Esophagus muscularis mucosa (tissue), 4 donors: ENCODE measurements around the gene GYPE. TPM values are rescaled to one million over a fixed set of nuclear protein-coding genes. Genes with fewer than 3 reads are reported as not detected.
"Not testable (repeated sequence)": the region's sequence is repeated elsewhere in the genome, so short reads cannot be mapped to it uniquely, and the experiment has no call there.

ENCODE experiments used
- DNase-seq: peaks from one replicate; pipeline ENCODE4 v3.0.0-alpha.2; 2017; ENCODE audit errors: extremely low spot score
- H3K27ac ChIP-seq, 4 donors: fragments of 200-600 bp; sonication (generic); replicated peaks in 1 of 4; 1 replicate in 3 of 4; 2 replicates in 1 of 4; pipeline ENCODE4 v1.5.1; 2016 to 2019; ENCODE audit warnings: mild to moderate bottlenecking in 1 of 4
- H3K27me3 ChIP-seq, 4 donors: fragments of 200-600 bp; sonication (generic); one replicate each; pipeline versions ENCODE4 v1.5.1 to v1.6.0; 2016 to 2019
- H3K36me3 ChIP-seq, 4 donors: fragments of 200-600 bp; sonication (generic); one replicate each; pipeline ENCODE4 v1.5.1; 2016 to 2019
- H3K4me1 ChIP-seq, 4 donors: fragments of 200-600 bp; sonication (generic); one replicate each; pipeline ENCODE4 v1.5.1; 2016 to 2019
- H3K4me3 ChIP-seq, 4 donors: fragments of 200-600 bp; sonication (generic); 1 replicate in 2 of 4; 2 replicates in 2 of 4; pipeline ENCODE4 v1.5.1; 2016 to 2019; ENCODE audit warnings: mild to moderate bottlenecking in 4 of 4, moderate library complexity in 1 of 4
- H3K9me3 ChIP-seq, 4 donors: fragments of 200-600 bp; sonication (generic); 1 replicate in 3 of 4; 2 replicates in 1 of 4; pipeline ENCODE4 v1.5.1; 2016 to 2019
- EP300 ChIP-seq: sonication (generic); formaldehyde crosslinking; IDR thresholded peaks from one replicate; pipeline ENCODE4 v1.6.1; 2017; ENCODE audit warnings: antibody characterized with exemption
- POLR2A ChIP-seq: fragments of 450-650 bp; IDR thresholded peaks from one replicate; pipeline ENCODE4 v1.6.1; 2017; ENCODE audit warnings: antibody characterized with exemption, moderate library complexity, mild to moderate bottlenecking, low read depth
- POLR2AphosphoS5 ChIP-seq, 2 donors: sonication (generic); formaldehyde crosslinking; IDR thresholded peaks; one replicate each; pipeline ENCODE4 v1.6.1; 2017; ENCODE audit warnings: antibody characterized with exemption in 2 of 2
- WGBS: methylation state at CpG from one replicate; pipeline ENCODE4 v1.1.5; 2018; 5-methylcytosine and 5-hydroxymethylcytosine counted together
- intact Hi-C: fragments of 100-400 bp; cut with DNase I; formaldehyde crosslinking; loops from one replicate; pipeline ENCODE4 v1.15.1; 2023
- total RNA-seq, 4 donors: library from RNA; depleted of rRNA; stranded (reverse); fragments of >200 nt; gene quantifications; one replicate each; pipeline versions ENCODE4 v1.1.0 to v1.2.1, GENCODE V29; 2016
- TF ChIP-seq, protein P1 (sequence below), 3 experiments: fragments of 200-600 bp in 2 of 3; fragments of 450-650 bp in 1 of 3; sonication (generic) in 2 of 3; IDR thresholded peaks; one replicate each; pipeline ENCODE4 v1.5.1; 2017 to 2019; ENCODE audit warnings: antibody characterized with exemption in 3 of 3, mild to moderate bottlenecking in 2 of 3, moderate library complexity in 1 of 3

The GYPE gene
- total RNA-seq, 4 donors from 2014 or later, result 0.33 TPM; not detected in 3

DNA sequence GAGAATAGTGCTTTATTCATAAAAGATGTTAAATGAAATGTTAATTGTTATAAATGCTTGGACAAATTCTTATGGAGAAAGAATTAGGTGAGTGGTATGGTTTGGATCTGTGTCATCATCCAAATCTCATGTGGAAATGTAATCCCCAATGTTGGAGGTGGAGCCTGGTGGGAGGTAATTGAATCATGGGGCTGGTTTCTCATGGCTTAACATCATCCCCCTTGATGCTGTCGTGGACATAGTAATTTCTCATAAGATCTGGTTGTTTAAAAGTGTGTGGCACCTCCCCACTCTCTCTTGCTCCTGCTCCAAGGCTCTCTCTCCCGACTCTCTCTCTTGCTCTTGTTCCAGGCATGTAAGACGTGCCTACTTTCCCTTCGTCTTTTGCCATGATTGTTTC, 22.5 kb downstream of the GYPE start:
- no peak for DNase-seq
- WGBS, result 77% methylated on average over 4 of the region's 4 CpGs
- no peaks in the 10 kb centered on the region for H3K36me3 ChIP-seq
- no peaks in the 10 kb centered on the region for H3K27me3 ChIP-seq
- intact Hi-C loops, result no loop called here
- no peaks in the 10 kb centered on the region for H3K4me1 ChIP-seq
- H3K27ac ChIP-seq, result no peak overlapping the region
- TF ChIP-seq POLR2A (no peak), POLR2AphosphoS5 (IDR thresholded peaks at IDR 0.05) (no peak), EP300 (no peak)
- TF ChIP-seq, protein P1, sequence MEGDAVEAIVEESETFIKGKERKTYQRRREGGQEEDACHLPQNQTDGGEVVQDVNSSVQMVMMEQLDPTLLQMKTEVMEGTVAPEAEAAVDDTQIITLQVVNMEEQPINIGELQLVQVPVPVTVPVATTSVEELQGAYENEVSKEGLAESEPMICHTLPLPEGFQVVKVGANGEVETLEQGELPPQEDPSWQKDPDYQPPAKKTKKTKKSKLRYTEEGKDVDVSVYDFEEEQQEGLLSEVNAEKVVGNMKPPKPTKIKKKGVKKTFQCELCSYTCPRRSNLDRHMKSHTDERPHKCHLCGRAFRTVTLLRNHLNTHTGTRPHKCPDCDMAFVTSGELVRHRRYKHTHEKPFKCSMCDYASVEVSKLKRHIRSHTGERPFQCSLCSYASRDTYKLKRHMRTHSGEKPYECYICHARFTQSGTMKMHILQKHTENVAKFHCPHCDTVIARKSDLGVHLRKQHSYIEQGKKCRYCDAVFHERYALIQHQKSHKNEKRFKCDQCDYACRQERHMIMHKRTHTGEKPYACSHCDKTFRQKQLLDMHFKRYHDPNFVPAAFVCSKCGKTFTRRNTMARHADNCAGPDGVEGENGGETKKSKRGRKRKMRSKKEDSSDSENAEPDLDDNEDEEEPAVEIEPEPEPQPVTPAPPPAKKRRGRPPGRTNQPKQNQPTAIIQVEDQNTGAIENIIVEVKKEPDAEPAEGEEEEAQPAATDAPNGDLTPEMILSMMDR (IDR thresholded peaks at IDR 0.05), result no peak
- H3K9me3 ChIP-seq, result no peaks in the 10 kb centered on the region
- no peak overlapping the region for H3K4me3 ChIP-seq

DNA sequence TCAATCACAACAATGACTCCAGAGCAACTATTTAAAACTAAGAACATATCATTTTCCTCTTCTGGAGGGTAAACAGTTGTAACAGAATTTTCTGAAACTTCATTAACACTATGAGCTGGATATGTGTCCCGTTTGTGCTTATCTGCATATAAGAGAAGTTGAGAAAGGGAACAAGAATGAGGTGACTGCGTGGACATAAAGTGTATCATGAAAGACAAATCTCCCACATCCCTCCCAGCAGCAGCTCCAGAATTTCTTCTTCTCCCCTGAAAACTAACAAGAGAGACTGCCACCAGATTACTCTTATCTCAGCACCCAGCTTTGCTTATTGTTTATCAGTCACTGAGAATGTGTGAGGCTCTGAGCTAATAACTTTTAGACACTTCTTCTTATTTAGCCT, 25.8 kb downstream of the GYPE start:
- H3K4me3 ChIP-seq, result not testable (repeated sequence)

DNA sequence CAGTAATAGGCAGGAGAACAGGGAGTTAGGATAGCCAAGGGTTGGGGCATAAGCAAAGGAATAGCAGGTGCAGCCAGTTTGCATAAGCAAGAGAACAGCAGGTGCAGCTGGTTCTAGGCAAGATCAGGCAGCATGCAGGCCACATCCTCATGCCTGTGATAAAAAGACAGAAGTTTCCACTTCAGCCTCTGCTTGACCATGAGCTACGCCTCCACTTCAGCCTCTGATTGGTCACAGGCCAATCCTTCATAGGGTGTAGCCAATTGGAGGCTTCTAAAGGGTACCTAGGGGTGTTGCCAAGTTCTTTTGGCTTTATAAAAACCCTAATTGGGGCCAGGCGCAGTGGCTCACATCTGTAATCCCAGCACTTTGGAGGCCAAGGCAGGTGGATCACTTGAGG, 30.0 kb downstream of the GYPE start:
- H3K4me3 ChIP-seq, DNase-seq, intact Hi-C loops, H3K27ac ChIP-seq, H3K36me3 ChIP-seq, H3K9me3 ChIP-seq, H3K27me3 ChIP-seq, H3K4me1 ChIP-seq: not testable (repeated sequence)
- 90% methylated on average over 2 of the region's 2 CpGs for WGBS

More for the DNA sequence above, 25.8 kb downstream of the GYPE start:
- H3K4me1 ChIP-seq, H3K27ac ChIP-seq, H3K27me3 ChIP-seq, intact Hi-C loops, DNase-seq, H3K36me3 ChIP-seq, H3K9me3 ChIP-seq: not testable (repeated sequence)
- 75% methylated on average over 2 of the region's 2 CpGs for WGBS

DNA sequence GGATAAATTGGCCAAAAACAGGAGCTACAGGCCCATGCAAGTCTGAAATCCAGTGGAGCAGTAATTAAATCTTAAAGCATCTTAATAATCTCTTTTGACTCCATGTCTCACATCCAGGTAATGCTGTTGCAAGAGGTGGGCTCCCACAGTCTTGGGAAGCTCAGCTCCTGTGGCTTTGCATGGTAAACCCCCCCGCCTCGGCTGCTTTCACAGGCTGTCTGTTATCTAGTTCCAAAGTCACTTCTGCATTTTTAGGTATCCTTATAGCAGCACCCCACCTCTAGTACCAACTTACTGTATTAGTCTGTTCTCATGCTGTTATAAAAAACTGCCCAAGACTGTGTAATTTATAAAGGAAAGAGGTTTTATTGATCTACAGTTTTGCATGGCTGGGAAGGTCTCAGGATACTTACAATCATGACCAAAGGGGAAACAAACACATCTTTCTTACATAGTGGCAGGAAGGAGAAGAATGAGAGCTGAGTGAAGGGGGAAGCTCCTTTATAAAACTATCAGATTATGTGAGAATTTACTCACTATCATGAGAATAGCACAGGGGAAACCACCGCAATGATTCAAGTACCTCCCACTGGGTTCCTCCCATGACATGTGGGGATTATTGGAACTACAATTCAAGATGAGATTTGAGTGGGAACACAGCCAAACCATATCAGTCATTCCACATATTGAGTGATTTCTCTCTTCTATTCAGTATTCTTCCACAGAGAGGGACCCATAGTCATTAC, 34.7 kb downstream of the GYPE start:
- H3K4me1 ChIP-seq, H3K27me3 ChIP-seq, H3K9me3 ChIP-seq, intact Hi-C loops, DNase-seq, H3K4me3 ChIP-seq, H3K36me3 ChIP-seq, H3K27ac ChIP-seq: not testable (repeated sequence)
- WGBS, result 73% methylated on average over 2 of the region's 3 CpGs

DNA sequence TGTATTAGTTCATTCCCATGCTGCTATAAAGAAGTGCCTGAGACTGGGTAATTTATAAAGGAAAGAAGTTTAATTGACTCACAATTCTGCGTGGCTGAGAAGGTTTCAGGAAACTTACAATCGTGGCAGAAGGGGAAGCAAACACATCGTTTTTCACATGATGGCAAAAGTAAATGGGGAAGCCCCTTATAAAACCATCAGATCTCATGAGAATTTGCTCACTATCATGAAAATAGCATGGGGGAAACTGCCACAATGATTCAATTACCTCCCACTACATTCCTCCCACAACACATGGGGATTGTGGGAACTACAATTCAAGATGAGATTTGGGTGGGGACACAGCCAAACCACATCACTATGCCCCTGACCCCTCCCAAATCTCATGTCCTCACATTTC, 35.4 kb downstream of the GYPE start:
- H3K27ac ChIP-seq, H3K4me3 ChIP-seq, H3K9me3 ChIP-seq, H3K36me3 ChIP-seq, intact Hi-C loops, DNase-seq, H3K4me1 ChIP-seq, H3K27me3 ChIP-seq: not testable (repeated sequence)
- 62% methylated on average over 3 of the region's 3 CpGs for WGBS

DNA sequence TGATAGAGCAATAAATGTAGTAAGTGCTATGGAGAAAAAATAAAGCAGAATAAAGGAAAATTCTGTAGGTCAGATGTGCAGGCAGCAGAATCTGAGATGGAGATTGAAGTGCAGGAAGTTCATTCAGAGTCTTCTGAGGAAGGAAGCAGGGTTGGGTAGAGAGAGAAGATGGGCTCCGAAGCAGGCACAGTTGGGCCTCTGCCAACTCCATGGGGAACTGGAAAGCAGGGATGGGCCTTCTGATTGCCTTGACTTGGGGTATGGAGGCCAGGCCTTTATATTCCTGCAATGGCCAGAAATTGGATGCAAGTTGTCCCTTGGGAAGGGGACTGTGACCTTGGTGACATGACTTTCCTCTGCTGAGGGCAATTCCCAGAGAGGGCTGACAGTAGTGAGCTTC, 42.6 kb downstream of the GYPE start:
- H3K36me3 ChIP-seq, intact Hi-C loops, H3K4me1 ChIP-seq, H3K27ac ChIP-seq, DNase-seq, H3K9me3 ChIP-seq, H3K27me3 ChIP-seq, H3K4me3 ChIP-seq: not testable (repeated sequence)
- 89% methylated on average over 1 of the region's 1 CpG for WGBS

DNA sequence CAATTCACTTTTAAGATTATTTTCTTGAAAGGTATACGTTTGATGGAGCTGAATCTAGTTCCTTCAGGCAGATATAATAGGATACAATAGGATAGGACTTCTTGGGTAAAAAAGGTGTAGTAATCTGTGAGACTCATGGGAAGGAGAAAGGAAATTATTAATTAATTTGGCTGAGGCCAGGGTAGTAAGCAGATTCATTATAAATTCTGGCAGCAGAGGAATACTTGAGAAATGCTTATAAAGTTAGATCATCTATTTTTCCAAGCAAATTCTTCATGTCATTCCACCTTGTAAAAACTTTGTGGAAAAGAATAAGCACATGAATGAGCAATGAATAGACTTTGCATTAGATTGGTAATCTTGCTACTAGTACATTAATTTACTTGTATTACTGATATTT, 46.9 kb downstream of the GYPE start:
- no peak for TF ChIP-seq POLR2AphosphoS5 (IDR thresholded peaks at IDR 0.05)
- TF ChIP-seq POLR2A, result no peak
- TF ChIP-seq EP300, result no peak
- TF ChIP-seq, protein P1 (IDR thresholded peaks at IDR 0.05), result no peak
- intact Hi-C loops, result no loop called here
- DNase-seq, result no peak
- no peaks in the 10 kb centered on the region for H3K27me3 ChIP-seq
- no peak overlapping the region for H3K27ac ChIP-seq
- WGBS, result 83% methylated on average over 1 of the region's 1 CpG
- H3K36me3 ChIP-seq, result no peaks in the 10 kb centered on the region
- no peaks in the 10 kb centered on the region for H3K9me3 ChIP-seq
- H3K4me3 ChIP-seq, result no peak overlapping the region
- no peaks in the 10 kb centered on the region for H3K4me1 ChIP-seq

DNA sequence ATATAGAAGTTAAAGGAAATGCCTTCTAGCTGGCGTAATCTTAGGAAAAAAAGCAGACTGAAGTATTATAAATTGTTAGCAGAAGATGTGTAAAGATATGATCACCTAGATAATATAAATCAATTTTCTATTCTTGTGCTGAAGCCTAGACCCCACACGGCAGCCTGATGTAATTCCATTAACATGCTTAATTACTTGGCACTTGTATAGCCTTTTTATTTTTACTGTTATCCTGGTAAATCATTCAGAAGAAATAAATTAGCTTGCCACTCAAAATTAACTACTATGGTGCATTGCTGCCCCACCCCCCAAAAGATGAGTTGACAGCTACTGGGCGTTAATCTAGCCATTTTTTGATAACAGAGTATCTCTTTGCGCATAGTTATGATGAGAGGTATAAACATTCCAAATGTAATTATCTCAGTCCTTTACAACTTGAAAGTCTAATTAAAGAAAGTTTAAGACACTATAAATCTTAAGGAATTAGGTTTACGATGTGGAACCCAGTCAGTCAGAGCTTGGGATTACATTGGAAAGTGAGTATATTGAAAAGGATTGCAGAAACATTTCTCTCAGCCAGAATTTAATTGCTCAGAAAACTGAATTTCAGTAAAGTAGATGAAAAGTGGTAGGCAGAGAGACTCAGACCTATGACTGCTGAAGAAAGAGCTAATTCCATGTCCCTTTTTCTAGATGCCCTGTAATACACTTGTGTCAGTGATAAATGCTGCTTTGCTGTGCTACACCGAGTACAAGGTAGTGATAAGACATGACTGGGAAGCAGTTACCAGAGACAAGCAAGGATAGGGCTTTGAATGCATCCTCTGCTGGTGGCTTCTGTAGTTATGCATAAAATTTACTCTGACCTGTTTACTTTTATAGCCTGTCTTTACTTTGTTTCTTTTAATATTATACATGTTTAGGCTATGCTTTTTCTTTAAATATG, 47.7 kb downstream of the GYPE start:
- H3K4me3 ChIP-seq, H3K27ac ChIP-seq, intact Hi-C loops, H3K4me1 ChIP-seq, H3K27me3 ChIP-seq, DNase-seq, H3K9me3 ChIP-seq, H3K36me3 ChIP-seq: not testable (repeated sequence)
- 81% methylated on average over 6 of the region's 6 CpGs for WGBS

DNA sequence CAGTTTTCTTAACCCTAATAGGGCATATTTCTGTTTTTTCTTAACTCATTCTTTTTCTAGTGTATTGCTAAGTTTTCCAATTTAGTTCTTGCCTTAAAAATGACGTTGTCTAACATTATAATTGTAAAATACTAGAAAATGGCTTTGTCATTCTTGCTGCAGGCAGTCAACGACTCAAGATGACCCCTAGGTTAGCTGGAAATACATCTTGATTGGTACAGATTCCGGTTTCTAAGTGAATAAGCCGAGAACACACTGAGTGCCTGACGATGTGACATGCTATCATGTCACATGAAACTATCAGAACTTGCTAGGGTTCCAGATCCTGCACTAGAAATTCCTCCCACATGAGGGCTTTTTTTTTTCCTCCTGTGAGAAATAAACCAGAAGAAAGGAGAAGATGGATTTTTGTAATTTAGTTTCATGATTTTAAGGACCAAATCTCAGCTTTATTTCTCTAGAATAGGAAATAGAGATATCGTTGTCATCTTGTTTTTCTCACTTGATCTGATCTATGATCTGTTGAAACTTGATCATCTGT, 49.3 kb downstream of the GYPE start:
- H3K4me1 ChIP-seq, DNase-seq, H3K9me3 ChIP-seq, intact Hi-C loops, H3K36me3 ChIP-seq, H3K4me3 ChIP-seq, H3K27me3 ChIP-seq, H3K27ac ChIP-seq: not testable (repeated sequence)
- 71% methylated on average over 6 of the region's 6 CpGs for WGBS

DNA sequence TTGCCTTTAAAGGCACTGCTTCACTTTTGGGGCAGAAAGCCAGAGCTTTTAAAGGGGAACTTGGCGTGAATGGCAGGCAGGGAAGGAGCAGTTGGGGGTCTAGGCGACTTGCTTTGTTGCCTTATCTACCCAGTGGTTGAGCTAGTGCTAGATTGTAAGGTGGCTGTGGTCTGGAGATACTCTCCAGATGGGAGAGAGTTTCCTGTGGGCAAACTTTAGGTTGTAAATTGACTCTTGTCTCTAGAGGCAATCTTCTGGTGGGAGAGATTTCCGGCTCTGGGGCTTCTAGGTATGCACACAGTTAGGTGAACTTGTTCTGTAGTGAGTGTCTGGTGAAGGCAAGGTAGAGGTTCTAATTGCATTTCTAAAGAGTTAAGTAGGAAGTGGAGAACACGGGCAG, 50.7 kb downstream of the GYPE start:
- H3K36me3 ChIP-seq, DNase-seq, H3K4me1 ChIP-seq, H3K9me3 ChIP-seq, H3K27me3 ChIP-seq, H3K4me3 ChIP-seq, intact Hi-C loops, H3K27ac ChIP-seq: not testable (repeated sequence)
- 60% methylated on average over 4 of the region's 4 CpGs for WGBS
